ENCODE measurements around the gene ATP8B3.

Gene ATP8B3

GRCh38 chr19:1808395-1808731, 3.7 kb downstream of the ATP8B3 start:
- Histone ChIP-seq H3K36me3 (ENCODE audit: control insufficient read depth in 2 of 2, insufficient read depth in 1 of 2, low read length in 2 of 2) (no peaks in the 10 kb centered on the region), H3K27ac (ENCODE audit: extremely low read depth, low read depth, low read length) (no peak overlapping the region), H3K4me1 (ENCODE audit: control insufficient read depth, insufficient read depth, low read length) (no peaks in the 10 kb centered on the region), H3K4me3 (ENCODE audit: low read depth, low read length) (no peak overlapping the region), H3K9me3 (ENCODE audit: control insufficient read depth, insufficient read depth, low read depth, low read length) (no peaks in the 10 kb centered on the region)
- TF ChIP-seq ZNF792 (tag by site-specific recombination; IDR thresholded peaks at IDR 0.05) (peak; percentile 68; the same call in 1 of the 2 replicates), MEIS1 (CRISPR knock-in tag; IDR thresholded peaks at IDR 0.05; ENCODE audit: borderline replicate concordance) (no peak)
- ChIA-PET CTCF (interaction anchor here (1.2 to 1.5 kb wide), 3 partner anchors 11 to 20 kb away, joined by 4 to 5 read pairs (median 4); no protein-coding TSS in a partner anchor), POLR2A (no interaction called here)

- TF ChIP-seq HOXC10 (CRISPR knock-in tag; IDR thresholded peaks at IDR 0.05) (no peak), ZNF513 (tag by site-specific recombination; IDR thresholded peaks at IDR 0.05) (peak; percentile 64; the same call in 1 of the 2 replicates), SCRT2 (tag by site-specific recombination; IDR thresholded peaks at IDR 0.05) (peak; percentile 62; the same call in 1 of the 2 replicates)
Observed at GRCh38 chr19:1807695-1808394, 4.2 kb downstream of the ATP8B3 start.

GRCh38 chr19:1807030-1807694, 4.9 kb downstream of the ATP8B3 start:
- Histone ChIP-seq H3K4me1 (ENCODE audit: control insufficient read depth, insufficient read depth, low read length) (no peaks in the 10 kb centered on the region), H3K4me3 (ENCODE audit: low read depth, low read length) (no peak overlapping the region), H3K27ac (ENCODE audit: extremely low read depth, low read depth, low read length) (no peak overlapping the region), H3K36me3 (ENCODE audit: control insufficient read depth in 2 of 2, insufficient read depth in 1 of 2, low read length in 2 of 2) (no peaks in the 10 kb centered on the region), H3K9me3 (ENCODE audit: control insufficient read depth, insufficient read depth, low read depth, low read length) (no peaks in the 10 kb centered on the region)
- ChIA-PET CTCF (interaction anchor here (0.6 to 1.2 kb wide), 2 partner anchors 19 to 526 kb away, joined by 3 read pairs; no protein-coding TSS in a partner anchor), POLR2A (interaction anchor here (0.5 kb wide), 1 partner anchor 397 kb away, joined by 3 read pairs; no protein-coding TSS in a partner anchor)
- no peak for TF ChIP-seq ZNF560 (tag by site-specific recombination; IDR thresholded peaks at IDR 0.05; ENCODE audit: borderline replicate concordance)
- TF ChIP-seq ZNF211 (tag by site-specific recombination; IDR thresholded peaks at IDR 0.05; ENCODE audit: low read depth) = no peak
- no peak for TF ChIP-seq ZNF10 (tag by site-specific recombination; IDR thresholded peaks at IDR 0.05)
- TF ChIP-seq SCRT1 (tag by site-specific recombination; IDR thresholded peaks at IDR 0.05; ENCODE audit: borderline replicate concordance) = no peak
- TF ChIP-seq ZNF580 (tag by site-specific recombination; IDR thresholded peaks at IDR 0.05) = no peak
- TF ChIP-seq SP7 (tag by site-specific recombination; IDR thresholded peaks at IDR 0.05) = no peak

More at GRCh38 chr19:1807695-1808394, 4.2 kb downstream of the ATP8B3 start:
- no peaks in the 10 kb centered on the region for H3K36me3 ChIP-seq (ENCODE audit: control insufficient read depth in 2 of 2, insufficient read depth in 1 of 2, low read length in 2 of 2)
- no peak overlapping the region for H3K27ac ChIP-seq (ENCODE audit: extremely low read depth, low read depth, low read length)
- CTCF ChIA-PET = interaction anchor here (1.2 kb wide), 1 partner anchor 19 kb away, joined by 3 read pairs; no protein-coding TSS in a partner anchor
- POLR2A ChIA-PET = no interaction called here
- H3K4me3 ChIP-seq (ENCODE audit: low read depth, low read length) = no peak overlapping the region
- H3K4me1 ChIP-seq (ENCODE audit: control insufficient read depth, insufficient read depth, low read length) = no peaks in the 10 kb centered on the region
- no peaks in the 10 kb centered on the region for H3K9me3 ChIP-seq (ENCODE audit: control insufficient read depth, insufficient read depth, low read depth, low read length)

- ChIA-PET POLR2A (interaction anchor here (0.5 kb wide), 1 partner anchor 396 kb away, joined by 3 read pairs; no protein-coding TSS in a partner anchor), CTCF (interaction anchor here (0.6 to 1.2 kb wide), 4 partner anchors 18 to 50 kb away, joined by 3 to 4 read pairs (median 3); no protein-coding TSS in a partner anchor)
- TF ChIP-seq ZBTB48 (tag by site-specific recombination; IDR thresholded peaks at IDR 0.05) (peak; percentile 50), ZNF76 (tag by site-specific recombination; IDR thresholded peaks at IDR 0.05; ENCODE audit: borderline replicate concordance, low read depth) (no peak)
Observed at GRCh38 chr19:1806184-1807029, 5.7 kb downstream of the ATP8B3 start.

More at GRCh38 chr19:1806184-1807029, 5.7 kb downstream of the ATP8B3 start:
- no peaks in the 10 kb centered on the region for H3K9me3 ChIP-seq (ENCODE audit: control insufficient read depth, insufficient read depth, low read depth, low read length)
- H3K36me3 ChIP-seq (ENCODE audit: control insufficient read depth in 2 of 2, insufficient read depth in 1 of 2, low read length in 2 of 2) = no peaks in the 10 kb centered on the region
- H3K27ac ChIP-seq (ENCODE audit: extremely low read depth, low read depth, low read length) = no peak overlapping the region
- H3K4me1 ChIP-seq (ENCODE audit: control insufficient read depth, insufficient read depth, low read length) = no peaks in the 10 kb centered on the region
- H3K4me3 ChIP-seq (ENCODE audit: low read depth, low read length) = no peak overlapping the region

All from HEK293 (cell line).